Measurements from ENCODE around the gene NUFIP2. TPM values are rescaled to one million over a fixed set of nuclear protein-coding genes. Genes with fewer than 3 reads are reported as not detected.
"Not testable (repeated sequence)": the region's sequence is repeated elsewhere in the genome, so short reads cannot be mapped to it uniquely, and the experiment has no call there.

Gene NUFIP2
- total and polyA plus RNA-seq, 10 of the 15 experiments (the other 5 are each of a cell fraction or from before 2014, with no cell fraction given): 3.7 to 32.3 (median 14.5) TPM

- Histone ChIP-seq H3K79me2 (ENCODE audit: control insufficient read depth, insufficient read depth, low read length) (peaks cover 66% of the 10 kb centered on the region), H2AFZ (ENCODE audit: control insufficient read depth, low read depth, low read length) (no peak overlapping the region), H3K4me2 (ENCODE audit: control insufficient read depth, insufficient read depth) (no peak overlapping the region), H3K4me1 (ENCODE audit: control insufficient read depth, insufficient read depth, low read length) (no peaks in the 10 kb centered on the region; the same call in 1 of the 2 replicates), H3K27ac (ENCODE audit: control insufficient read depth, insufficient read depth) (no peak overlapping the region), H3K9ac (ENCODE audit: control insufficient read depth, insufficient read depth, low read length) (no peak overlapping the region), H3K36me3 (ENCODE audit: control insufficient read depth in 2 of 2, insufficient read depth in 2 of 2, low read length in 1 of 2) (peaks cover 2 to 25% of the 10 kb centered on the region in 2 experiments), H3K27me3 (replicated peaks in 1 of 2; ENCODE audit: control insufficient read depth in 2 of 2, insufficient read depth in 2 of 2, low read length in 1 of 2) (no peaks in the 10 kb centered on the region), H4K20me1 (ENCODE audit: control insufficient read depth, insufficient read depth) (peaks cover 3% of the 10 kb centered on the region), H3K9me3 (replicated peaks; ENCODE audit: control insufficient read depth, insufficient read depth, low read length) (peaks cover 4% of the 10 kb centered on the region; the same call in 2 of the 3 replicates), H3K4me3 (no peak overlapping the region)
- intact Hi-C loops (cut with micrococcal nuclease; ENCODE audit: unreplicated experiment): no loop called here
- in situ Hi-C loops (cut with MboI): no loop called here
- ChIA-PET POLR2A (interaction anchor here (1.2 kb wide), 1 partner anchor 9 kb away, joined by 3 read pairs; no protein-coding TSS in a partner anchor), RAD21 (ENCODE audit: unreplicated experiment) (no interaction called here), CTCF (interaction anchor here (0.6 to 1.7 kb wide), 7 partner anchors 12 to 308 kb away, joined by 3 to 15 read pairs (median 3); no protein-coding TSS in a partner anchor), SMC1A (ENCODE audit: uncharacterized antibody, unreplicated experiment) (interaction anchor here (0.9 to 1.2 kb wide), 2 partner anchors 9 to 22 kb away, joined by 4 read pairs; no protein-coding TSS in a partner anchor)
- TF ChIP-seq MEF2A (IDR thresholded peaks at IDR 0.05; ENCODE audit: insufficient read depth, low read depth, low read length) (no peak), SUPT20H (IDR thresholded peaks at IDR 0.05; ENCODE audit: borderline replicate concordance, control insufficient read depth, low read depth, low read length) (no peak), RFX5 (IDR thresholded peaks at IDR 0.05; ENCODE audit: low read depth, low read length) (no peak), ATF3 (IDR thresholded peaks at IDR 0.05; ENCODE audit: borderline replicate concordance, extremely low read depth, low read depth, low read length) (no peak), ZNF622 (IDR thresholded peaks at IDR 0.05) (no peak), USF1 (IDR thresholded peaks at IDR 0.05; ENCODE audit: borderline replicate concordance, extremely low read length, insufficient read depth, low read depth, low read length) (no peak), NBN (IDR thresholded peaks at IDR 0.05) (no peak), ZZZ3 (IDR thresholded peaks at IDR 0.05; ENCODE audit: control insufficient read depth, insufficient read length, low read depth) (no peak), BMI1 (IDR thresholded peaks at IDR 0.05; ENCODE audit: borderline replicate concordance) (no peak), EZH2 (IDR thresholded peaks at IDR 0.05; ENCODE audit: borderline replicate concordance, control insufficient read depth, low read depth, low read length) (no peak), IKZF2 (IDR thresholded peaks at IDR 0.05) (no peak), CHD4 (IDR thresholded peaks at IDR 0.05) (no peak), RELA (IDR thresholded peaks at IDR 0.05; ENCODE audit: borderline replicate concordance, partially characterized antibody) (no peak), MLLT1 (IDR thresholded peaks at IDR 0.05) (no peak), SREBF2 (IDR thresholded peaks at IDR 0.05; ENCODE audit: low read length) (no peak), STAT1 (conservative IDR thresholded peaks at IDR 0.05) (no peak)
- no peak for DNase-seq (ENCODE audit: low read depth, low spot score)
- ATAC-seq: no peak
- no TSS peak for BruUV-seq (replicated peaks)
- 100% methylated on average over 1 of the region's 1 CpG for WGBS (ENCODE audit: insufficient coverage, insufficient replicate concordance, low lambda C conversion rate, missing lambda C conversion rate)
- no peak for FAIRE-seq
These were observed 20.0 kb downstream of the NUFIP2 start for GRCh38 chr17:29273924-29274323.

GRCh38 chr17:29271980-29272379 lies 22.0 kb downstream of the NUFIP2 start:
- intact Hi-C loops (cut with micrococcal nuclease; ENCODE audit: unreplicated experiment); FAIRE-seq; SMC1A ChIA-PET (ENCODE audit: uncharacterized antibody, unreplicated experiment); DNase-seq (ENCODE audit: low read depth, low spot score); BruUV-seq (replicated peaks); H3K9ac ChIP-seq (ENCODE audit: control insufficient read depth, insufficient read depth, low read length); RAD21 ChIA-PET (ENCODE audit: unreplicated experiment); H3K4me1 ChIP-seq (ENCODE audit: control insufficient read depth, insufficient read depth, low read length); H3K27me3 ChIP-seq (replicated peaks in 1 of 2; ENCODE audit: control insufficient read depth in 2 of 2, insufficient read depth in 2 of 2, low read length in 1 of 2); H3K27ac ChIP-seq (ENCODE audit: control insufficient read depth, insufficient read depth); ATAC-seq; H3K4me2 ChIP-seq (ENCODE audit: control insufficient read depth, insufficient read depth); H3K4me3 ChIP-seq; H2AFZ ChIP-seq (ENCODE audit: control insufficient read depth, low read depth, low read length); in situ Hi-C loops (cut with MboI); H3K9me3 ChIP-seq (replicated peaks; ENCODE audit: control insufficient read depth, insufficient read depth, low read length); H4K20me1 ChIP-seq (ENCODE audit: control insufficient read depth, insufficient read depth): not testable (repeated sequence)
- POLR2A ChIA-PET: interaction anchor here (0.7 kb wide), 1 partner anchor 109 kb away, joined by 5 read pairs; no protein-coding TSS in a partner anchor
- CTCF ChIA-PET: interaction anchor here (0.9 kb wide), 1 partner anchor 9 kb away, joined by 3 read pairs; no protein-coding TSS in a partner anchor
- H3K36me3 ChIP-seq (ENCODE audit: control insufficient read depth in 2 of 2, insufficient read depth in 2 of 2, low read length in 1 of 2): peaks cover 2 to 20% of the 10 kb centered on the region in 2 experiments; a peak in 3 of 4 replicates
- WGBS (ENCODE audit: insufficient coverage, insufficient replicate concordance, low lambda C conversion rate, missing lambda C conversion rate): 96% methylated on average over 7 of the region's 9 CpGs
- H3K79me2 ChIP-seq (ENCODE audit: control insufficient read depth, insufficient read depth, low read length): peaks cover 50% of the 10 kb centered on the region
